Hypothalamus (tissue), 51 donors: ENCODE results near the gene LINGO4.

Experiments
- DNase-seq, 51 donors: peaks; one replicate each; lab custom pipeline; 2025; lab: John Stamatoyannopoulos, UW

The LINGO4 gene

GRCh38 chr1:151805066-151805820 is at the start of gene LINGO4:
LINGO4 (minus strand) TSS chr1:151805419; CDS start chr1:151802704, 2,715 bp downstream.
- DNase-seq = peak in 1 of 51 donors; percentile 5

GRCh38 chr1:151854658-151855057 is 49.4 kb upstream of the LINGO4 start:
- DNase-seq = no peak

- no peak for DNase-seq
Observed at GRCh38 chr1:151853411-151853943, 48.3 kb upstream of the LINGO4 start, which contains the start of gene THEM5. THEM5 (minus strand) TSS chr1:151853712; CDS start chr1:151853565, 147 bp downstream.

- no peak for DNase-seq
Observed at GRCh38 chr1:151852733-151853132, 47.5 kb upstream of the LINGO4 start.

GRCh38 chr1:151851886-151852285 is 46.7 kb upstream of the LINGO4 start:
- no peak for DNase-seq

- no peak for DNase-seq
Observed at GRCh38 chr1:151849871-151850270, 44.7 kb upstream of the LINGO4 start.

- no peak for DNase-seq
Observed at GRCh38 chr1:151849126-151849525, 43.9 kb upstream of the LINGO4 start.

GRCh38 chr1:151847867-151848596 is 42.8 kb upstream of the LINGO4 start:
- DNase-seq = no peak

- no peak for DNase-seq
Observed at GRCh38 chr1:151846686-151847237, 41.5 kb upstream of the LINGO4 start.

GRCh38 chr1:151846062-151846568 is 40.9 kb upstream of the LINGO4 start:
- no peak for DNase-seq

GRCh38 chr1:151843398-151843797 is 38.2 kb upstream of the LINGO4 start:
- no peak for DNase-seq

- peak in 5 of 51 donors; percentile 7 to 16 (median 13) for DNase-seq
Observed at GRCh38 chr1:151841141-151841540, 35.9 kb upstream of the LINGO4 start.

GRCh38 chr1:151840421-151840820 is 35.2 kb upstream of the LINGO4 start:
- peak in 2 of 51 donors; percentile 41 to 69 for DNase-seq

- peak in 50 of 51 donors; percentile 22 to 90 (median 72) for DNase-seq
Observed at GRCh38 chr1:151839457-151840403, 34.5 kb upstream of the LINGO4 start, which contains the start of gene C2CD4D. C2CD4D (minus strand) TSS chr1:151839820; CDS start chr1:151838989, 831 bp downstream.

GRCh38 chr1:151839082-151839412 is 33.8 kb upstream of the LINGO4 start:
- DNase-seq = peak in 1 of 51 donors; percentile 9

GRCh38 chr1:151838222-151839081 is 33.2 kb upstream of the LINGO4 start:
- peak in 2 of 51 donors; percentile 11 to 31 for DNase-seq

- DNase-seq = no peak
Observed at GRCh38 chr1:151837884-151838221, 32.6 kb upstream of the LINGO4 start.

GRCh38 chr1:151837197-151837596 is 32.0 kb upstream of the LINGO4 start:
- DNase-seq = no peak

- DNase-seq = no peak
Observed at GRCh38 chr1:151835596-151835995, 30.4 kb upstream of the LINGO4 start.
